ENCODE measurements around the gene NHSL2. TPM values are rescaled to one million over a fixed set of nuclear protein-coding genes. Genes with fewer than 3 reads are reported as not detected.

The NHSL2 gene
- polyA plus RNA-seq, 12 donors, result 7.5 to 33.2 (median 9.5) TPM; not detected in 1

- DNase-seq, result peak; percentile 80
These were observed 107.8 kb downstream of the NHSL2 start for GRCh38 chrX:72018277-72019112.

GRCh38 chrX:72019487-72019886 lies 108.8 kb downstream of the NHSL2 start:
- DNase-seq, result no peak

DNA sequence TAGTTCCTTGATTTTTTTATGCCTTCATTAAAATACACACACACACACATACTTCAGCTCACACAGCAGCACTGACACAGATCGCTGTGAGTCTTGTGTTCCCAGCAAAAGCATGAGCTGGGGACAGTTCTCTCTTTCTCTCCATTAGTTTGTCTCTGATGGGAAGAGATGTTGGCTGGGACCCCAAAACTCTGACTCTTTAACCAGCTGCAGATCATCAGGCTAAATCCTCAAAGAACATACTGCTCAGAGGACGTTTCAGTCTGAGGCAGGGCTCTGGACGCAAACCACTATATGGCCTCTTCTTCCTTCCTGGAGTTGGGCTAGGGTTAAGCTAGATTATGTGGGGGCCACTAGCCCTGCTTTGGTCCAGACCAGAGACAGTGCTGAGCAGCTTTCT lies 109.6 kb downstream of the NHSL2 start:
- DNase-seq, result peak; percentile 67

DNA sequence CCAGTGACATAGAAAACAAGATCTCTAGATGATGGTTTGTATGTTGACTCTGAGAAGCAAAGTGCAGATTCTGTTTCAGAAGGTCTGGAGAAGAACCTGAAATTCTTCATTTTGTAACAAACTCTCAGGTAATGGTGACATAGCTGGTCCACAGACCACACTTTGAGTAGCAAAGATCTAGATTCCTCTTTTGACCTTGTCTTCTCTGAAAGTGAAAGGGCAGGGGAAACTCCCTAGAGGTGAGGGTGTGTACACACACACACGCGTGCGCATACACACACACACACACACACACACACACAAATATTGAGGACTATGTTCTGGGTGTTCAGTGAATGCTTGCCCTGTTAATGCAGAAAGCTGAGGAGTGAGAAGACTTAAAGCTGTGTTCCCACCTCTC lies 110.1 kb downstream of the NHSL2 start:
- DNase-seq, result no peak

DNA sequence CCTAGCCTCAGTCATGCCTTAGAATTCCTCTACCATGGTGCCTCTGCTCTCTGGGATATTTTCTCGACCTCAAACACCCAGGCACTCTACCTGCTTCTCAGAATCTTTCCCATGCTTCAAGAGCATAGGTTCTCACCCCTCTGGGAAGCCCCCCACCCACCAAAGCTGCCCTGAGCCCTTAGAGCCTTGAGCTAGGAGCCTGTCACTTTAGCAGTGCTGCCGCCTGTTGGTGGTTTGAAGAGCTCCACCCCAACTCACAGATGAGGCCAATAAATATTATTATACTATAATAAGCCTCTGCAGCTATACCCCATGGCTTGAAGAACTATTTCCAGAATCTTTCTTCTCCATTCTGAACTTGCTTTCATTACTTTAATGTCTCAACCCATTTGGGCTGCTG lies 111.3 kb downstream of the NHSL2 start:
- DNase-seq, result no peak

- DNase-seq, result no peak
These were observed 112.4 kb downstream of the NHSL2 start for GRCh38 chrX:72023071-72023470.

DNA sequence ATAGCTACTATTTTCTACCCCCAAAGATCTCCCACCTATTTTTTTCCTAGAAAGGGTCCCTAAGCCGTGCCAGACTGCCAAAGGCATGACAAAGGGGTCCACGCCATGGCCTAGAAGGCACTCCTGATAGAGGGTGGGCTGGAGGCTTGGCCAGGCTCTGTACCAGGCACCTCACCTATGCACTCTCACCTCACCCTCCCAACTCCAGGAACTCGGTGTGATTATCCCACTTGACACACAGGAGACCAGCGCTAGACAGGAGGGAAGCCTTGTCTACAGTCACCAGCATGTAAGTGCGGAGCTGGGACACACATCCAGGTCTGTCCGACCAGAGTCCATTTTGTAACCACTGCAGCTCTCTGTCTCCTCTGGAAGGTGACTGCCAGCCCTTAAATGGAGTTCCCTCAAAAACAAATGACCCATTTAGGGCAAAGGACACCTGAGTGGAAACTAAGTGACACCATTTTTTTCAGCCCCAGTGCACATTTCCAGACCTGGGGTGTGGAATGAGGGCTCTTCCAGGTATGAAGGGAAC lies 114.7 kb downstream of the NHSL2 start:
- no peak for DNase-seq

DNA sequence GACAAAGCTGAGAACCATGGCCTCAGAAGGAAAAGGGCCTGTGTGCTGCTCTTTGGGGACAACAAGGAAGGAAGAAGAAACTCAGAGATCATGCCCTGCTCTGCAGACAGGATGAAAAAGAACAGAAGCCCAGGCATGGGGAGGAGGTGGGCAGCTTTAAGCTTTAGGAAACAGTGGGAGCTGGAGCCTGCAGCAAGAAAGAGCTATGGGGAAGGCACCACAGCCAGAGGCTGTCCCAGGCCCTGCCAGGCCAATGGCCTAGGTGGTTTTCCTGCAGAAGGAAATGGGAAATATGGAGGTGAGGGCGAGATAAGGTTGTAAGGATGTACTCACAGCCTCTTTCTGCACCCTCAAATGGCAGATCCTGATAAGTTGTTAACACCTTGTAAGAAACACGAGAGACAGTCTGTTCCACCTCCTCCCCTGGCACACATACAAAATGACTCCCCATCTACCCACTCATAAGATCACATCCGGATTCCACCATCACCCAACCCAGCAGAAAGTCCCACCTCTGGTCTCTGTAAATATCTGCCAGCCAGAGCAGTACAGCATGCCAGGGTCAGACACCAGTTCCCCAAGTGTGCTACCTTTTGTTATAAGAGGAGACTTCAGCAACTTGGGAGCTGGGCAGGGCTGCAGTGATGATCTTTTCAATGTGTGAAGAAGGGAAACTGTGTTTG lies 115.8 kb downstream of the NHSL2 start:
- no peak for DNase-seq

DNA sequence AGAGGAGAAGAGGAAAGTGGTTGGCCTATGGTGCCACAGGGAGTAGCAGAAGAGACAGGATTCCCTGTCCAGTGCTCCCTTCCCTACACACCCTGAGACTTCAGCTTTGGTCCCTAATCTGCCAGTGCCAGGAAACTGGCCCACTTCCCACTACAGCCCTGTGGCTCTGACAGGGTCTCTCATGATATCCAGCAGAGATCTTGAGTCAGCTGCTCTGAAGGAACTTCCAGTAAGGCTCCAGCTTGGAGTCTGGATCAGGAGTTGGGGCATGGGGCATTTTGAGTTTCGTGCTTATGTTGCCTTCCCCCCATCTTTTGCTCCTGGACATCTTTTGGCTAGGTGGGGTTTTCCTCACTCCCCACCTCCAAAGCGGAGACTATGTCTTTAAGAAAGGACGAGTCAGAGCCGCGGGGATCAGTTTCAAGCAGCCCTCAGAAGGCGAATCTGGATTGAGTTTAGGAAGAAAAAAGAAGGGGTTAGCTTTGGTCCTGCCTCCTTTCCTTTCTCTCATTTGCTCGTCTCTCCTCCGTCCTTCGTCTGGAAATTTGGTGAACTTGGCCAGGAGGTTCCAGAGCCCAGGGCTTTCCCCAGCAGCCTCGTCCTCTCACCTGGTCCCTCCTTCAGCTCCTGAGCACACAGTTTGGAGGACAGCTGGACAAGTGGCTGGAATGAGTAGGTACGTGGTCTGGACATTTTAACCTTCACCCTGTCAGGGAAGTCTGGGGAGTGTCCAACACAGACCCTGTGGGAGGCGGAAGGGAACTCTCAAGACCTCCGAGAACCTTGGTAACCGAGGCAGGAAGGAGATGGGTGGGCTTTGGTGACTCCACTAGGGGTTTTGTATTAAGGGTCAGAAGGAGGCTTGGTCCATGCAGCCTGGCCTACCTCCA lies 116.6 kb downstream of the NHSL2 start:
- no peak for DNase-seq

DNA sequence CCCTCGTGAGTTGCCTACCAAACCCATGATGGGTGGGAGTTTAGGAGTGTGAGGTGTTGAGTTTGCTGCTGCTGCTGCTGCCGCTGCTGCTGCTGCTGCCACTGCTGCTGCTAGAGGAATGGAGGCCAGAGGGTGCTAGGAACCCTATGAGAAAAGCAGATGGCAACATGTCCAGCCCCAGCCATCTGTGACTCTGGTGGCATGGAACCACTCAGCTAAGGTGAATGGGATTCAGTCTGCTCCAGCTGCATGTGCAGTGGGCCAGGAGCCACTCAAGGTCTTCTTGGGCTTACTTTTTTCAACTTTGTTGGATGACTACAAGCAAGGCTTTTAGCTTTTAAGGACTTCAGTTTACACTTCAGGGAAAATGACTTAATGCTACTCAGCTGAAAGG lies 117.3 kb downstream of the NHSL2 start:
- DNase-seq, result no peak

DNA sequence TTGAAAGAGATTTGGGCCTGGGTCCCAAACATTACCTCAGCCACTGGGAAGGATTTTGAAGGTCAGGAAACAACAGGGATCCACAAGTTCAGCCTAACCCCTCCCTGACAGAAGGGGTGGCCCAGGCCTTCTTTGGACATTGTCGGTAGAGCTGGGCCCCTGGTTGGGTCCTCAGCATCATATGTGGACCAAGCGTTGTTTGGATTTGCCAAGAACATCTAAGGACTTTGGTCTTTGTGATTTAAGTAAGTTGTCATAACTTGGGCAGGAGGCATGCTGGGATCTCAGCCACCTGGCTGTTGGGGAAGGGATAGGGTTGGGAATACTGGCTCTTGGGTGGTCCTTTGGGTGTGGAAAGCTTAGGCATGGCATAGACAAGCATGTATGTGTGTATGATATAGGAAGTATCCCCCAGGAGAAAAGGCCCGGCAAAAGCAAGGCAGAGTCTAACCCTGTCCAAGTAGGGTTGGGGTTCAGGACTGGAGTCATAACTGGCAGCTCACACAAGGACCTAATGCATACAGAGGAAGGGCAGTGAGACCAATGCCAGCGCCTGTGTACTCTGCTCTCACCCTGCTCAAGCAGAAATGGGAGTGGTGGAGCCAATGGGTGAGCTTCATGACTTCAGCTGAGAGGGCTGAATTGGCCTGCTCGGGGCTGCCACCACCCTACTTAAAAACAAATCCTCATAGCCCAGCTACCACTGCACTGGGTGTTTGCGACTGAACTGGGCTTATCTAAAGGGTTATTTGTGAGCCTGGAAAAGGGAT lies 118.2 kb downstream of the NHSL2 start:
- no peak for DNase-seq

DNA sequence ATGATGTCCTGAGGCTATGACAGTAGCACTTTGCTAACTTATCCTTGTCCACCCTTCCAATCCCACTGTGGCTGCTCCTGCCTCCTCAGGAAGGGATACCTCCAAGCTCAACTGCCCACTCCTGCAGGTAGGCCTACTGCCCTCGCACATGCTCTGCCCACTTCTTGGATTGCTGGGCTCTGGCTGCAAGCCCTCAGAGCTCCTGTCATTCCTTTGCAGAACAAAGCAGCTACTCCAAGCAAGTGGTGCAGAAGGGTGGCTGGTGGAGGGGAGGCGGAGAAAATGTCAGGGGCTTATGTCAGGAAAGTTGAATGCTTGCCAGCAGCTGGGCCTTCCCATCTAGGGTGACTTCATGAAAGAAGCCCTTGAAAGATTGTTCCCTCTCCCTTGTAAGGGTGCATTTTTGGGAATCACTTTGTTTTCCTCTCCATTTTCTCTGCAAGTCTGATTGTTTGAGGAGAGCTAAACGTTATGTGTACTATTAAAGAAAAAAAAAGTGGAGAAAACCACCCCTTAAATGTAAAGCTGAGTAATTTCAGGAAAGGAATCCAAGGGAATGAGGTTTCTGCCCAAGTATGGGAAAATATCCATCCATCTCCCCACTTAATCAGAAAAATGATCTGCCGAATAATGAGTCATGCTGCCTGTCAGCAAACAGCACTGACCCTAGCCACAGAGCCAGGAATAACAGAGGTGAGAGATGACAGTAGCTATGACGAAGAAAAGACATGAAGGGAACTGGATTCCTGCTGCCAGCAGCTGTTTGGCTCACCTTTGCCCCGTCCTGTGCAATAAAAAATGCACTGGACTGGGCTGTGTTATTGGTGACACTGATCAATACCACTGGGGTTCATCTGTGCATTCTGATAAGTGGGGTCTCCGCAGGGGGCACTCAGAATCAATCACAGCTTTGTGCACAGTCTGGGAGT lies 119.1 kb downstream of the NHSL2 start:
- DNase-seq, result no peak

DNA sequence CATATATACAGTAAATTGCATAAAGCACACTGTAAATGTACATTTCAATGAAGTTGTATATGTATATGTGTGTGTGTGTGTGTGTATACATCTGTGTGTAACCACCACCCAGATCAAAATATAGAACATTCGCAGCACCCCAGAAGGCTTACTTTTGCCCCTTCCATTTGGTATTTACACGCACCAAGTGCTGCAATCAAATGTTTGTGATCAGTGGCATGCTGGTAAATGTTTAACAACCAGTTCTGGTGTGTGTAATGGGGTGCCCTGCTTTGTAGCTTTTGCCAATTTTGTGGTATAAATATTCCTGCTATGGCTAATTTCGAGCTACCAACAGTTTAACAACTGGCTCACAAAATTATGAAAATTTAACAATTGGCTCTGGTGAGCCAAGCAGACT lies 119.8 kb downstream of the NHSL2 start:
- no peak for DNase-seq

DNA sequence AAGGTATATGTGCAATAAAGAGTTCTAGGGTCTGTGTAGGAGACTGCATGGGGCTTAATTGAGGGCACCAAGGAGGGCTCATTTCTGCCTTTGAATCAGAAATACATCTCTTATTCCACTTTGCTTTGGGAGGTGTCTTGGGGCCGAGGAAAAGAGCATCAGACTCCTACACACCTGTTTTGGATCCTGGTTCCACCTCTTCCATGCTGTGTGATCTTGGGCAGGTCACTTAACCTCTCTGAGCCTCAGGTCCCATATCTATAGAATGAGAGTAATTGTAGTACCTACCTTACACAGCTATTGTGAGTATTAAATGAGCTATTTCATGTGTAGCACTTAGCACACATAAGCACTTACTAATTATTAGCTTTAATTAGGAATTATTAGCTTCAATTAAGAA lies 120.5 kb downstream of the NHSL2 start:
- DNase-seq, result no peak

DNA sequence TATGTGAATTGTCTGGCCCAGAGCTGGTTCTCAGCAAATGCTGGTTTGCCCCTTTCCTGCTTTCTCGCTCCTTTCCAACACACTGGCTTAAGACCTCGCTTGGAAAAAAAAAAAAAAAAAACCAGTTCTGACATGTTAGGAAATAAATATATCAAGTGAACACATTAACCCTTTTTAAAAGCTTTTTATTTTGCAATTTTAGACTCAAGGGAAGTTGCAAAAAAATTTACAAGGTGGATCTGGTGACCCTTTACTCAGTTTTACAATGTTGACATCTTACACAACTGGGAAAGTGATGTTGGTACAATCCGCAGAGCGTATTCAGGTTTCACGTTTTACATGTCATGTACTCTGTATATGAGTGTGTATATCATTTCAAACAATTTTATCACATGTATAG lies 121.0 kb downstream of the NHSL2 start:
- DNase-seq, result no peak

DNA sequence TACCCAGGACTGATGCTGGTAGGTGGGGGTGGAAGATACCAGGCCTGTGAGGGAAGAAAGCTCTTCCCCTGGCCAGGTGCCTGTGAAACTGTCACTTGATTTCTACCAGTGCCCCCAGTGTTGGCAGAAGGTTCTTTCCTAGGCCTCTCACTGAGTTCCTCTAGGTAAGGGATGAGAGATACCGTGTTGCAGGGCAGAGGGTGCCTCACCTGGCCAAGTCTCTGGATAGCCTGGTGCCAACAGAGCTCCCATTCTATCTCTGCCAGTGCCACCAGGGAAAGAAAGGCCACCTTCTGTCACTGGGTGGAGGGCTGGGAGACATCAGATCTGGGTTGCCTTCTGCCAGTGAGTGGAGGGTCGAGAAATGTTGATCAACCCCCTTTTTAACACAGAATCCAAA lies 127.0 kb downstream of the NHSL2 start:
- DNase-seq, result no peak

GRCh38 chrX:72038016-72038415 lies 127.4 kb downstream of the NHSL2 start:
- DNase-seq, result no peak

- no peak for DNase-seq
These were observed 128.2 kb downstream of the NHSL2 start for GRCh38 chrX:72038868-72039267.

DNA sequence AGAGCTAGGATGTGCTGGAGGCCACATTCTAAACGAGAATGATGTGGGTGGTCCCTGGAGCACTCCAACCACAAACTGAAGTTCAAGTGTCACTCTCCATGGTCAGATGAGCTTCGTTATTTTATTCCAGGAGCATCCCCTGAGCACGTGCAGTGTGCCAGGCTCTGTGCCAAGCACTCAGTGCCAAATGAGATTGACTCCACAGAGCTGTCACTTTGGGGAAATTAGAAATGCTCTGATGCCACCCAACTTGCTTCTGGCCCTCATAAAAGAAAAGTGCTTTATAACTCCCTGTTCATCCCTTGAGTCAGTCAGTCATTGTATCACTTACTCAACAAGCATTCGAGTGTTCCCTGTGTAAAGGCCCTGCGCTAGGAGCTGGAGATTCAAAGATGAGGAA lies 129.9 kb downstream of the NHSL2 start:
- no peak for DNase-seq

DNA sequence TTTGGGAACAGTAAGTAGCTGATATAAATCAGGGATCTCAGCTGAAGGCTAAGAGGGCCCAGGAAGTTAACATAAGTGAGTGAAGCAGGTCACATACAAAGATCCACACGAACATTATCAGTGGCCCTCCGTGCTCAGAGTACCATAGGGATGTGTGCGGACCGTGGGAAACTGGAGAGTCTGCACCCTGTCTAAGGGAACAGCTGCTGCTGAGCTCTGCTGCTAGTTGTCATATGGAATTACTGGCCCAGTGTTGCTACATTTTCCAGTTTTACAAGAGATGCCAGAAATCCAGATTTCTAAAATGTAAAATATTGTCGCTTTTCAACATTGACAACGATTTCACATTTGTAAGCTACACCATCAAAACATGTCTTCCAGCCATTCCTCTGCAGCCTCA lies 130.5 kb downstream of the NHSL2 start:
- DNase-seq, result no peak
